Activated B cell treated with CpG ODN at 0.5 μM for 24 hours (primary cell): ENCODE results near the gene GIMAP2. TPM values are rescaled to one million over a fixed set of nuclear protein-coding genes. Genes with fewer than 3 reads are reported as not detected.
"Not testable (repeated sequence)": the region's sequence is repeated elsewhere in the genome, so short reads cannot be mapped to it uniquely, and the experiment has no call there.

Experiments used
- ATAC-seq: fragments of 200-7000 bp; cut with Tn5 transposase; one replicate; pipeline ENCODE4 v1.10.0; 2021; ENCODE audit warnings: low read depth, mild to moderate bottlenecking, moderate library complexity
- CTCF ChIA-PET: fragments of 350-600 bp; sonication (Branson Sonifier 250); formaldehyde crosslinking; loops from one replicate; lab custom pipeline; 2021; ENCODE audit warnings: antibody characterized with exemption; lab: Charles Lee
- POLR2A ChIA-PET: fragments of 350-600 bp; sonication (Branson Sonifier 250); formaldehyde crosslinking; loops from one replicate; lab custom pipeline; 2021; ENCODE audit warnings: antibody characterized with exemption; lab: Charles Lee
- DNase-seq: peaks from one replicate; pipeline ENCODE4 v3.0.0; 2022
- H3K27ac Mint-ChIP-seq: one replicate; pipeline ENCODE4 v1.8.0; 2020; ENCODE audit warnings: mixed read lengths
- H3K27me3 Mint-ChIP-seq: one replicate; pipeline ENCODE4 v1.8.0; 2021; ENCODE audit warnings: mixed read lengths
- H3K36me3 Mint-ChIP-seq: one replicate; pipeline ENCODE4 v1.8.0; 2021; ENCODE audit warnings: low read depth, mixed read lengths
- H3K4me1 Mint-ChIP-seq: one replicate; pipeline ENCODE4 v1.8.0; 2021; ENCODE audit warnings: mixed read lengths
- H3K4me3 Mint-ChIP-seq: one replicate; pipeline ENCODE4 v1.8.0; 2020; ENCODE audit warnings: mild to moderate bottlenecking, mixed read lengths
- H3K9me3 Mint-ChIP-seq: one replicate; pipeline ENCODE4 v1.8.0; 2020; ENCODE audit warnings: mixed read lengths
- intact Hi-C: fragments of 100-400 bp; cut with micrococcal nuclease; formaldehyde crosslinking; loops from one replicate; pipeline ENCODE4 v1.15.1; 2024
- total RNA-seq: library from RNA; stranded (reverse); gene quantifications from 2 replicates; pipeline ENCODE4 v1.2.3, GENCODE V29; 2022
- TF ChIP-seq, protein P1 (sequence below): fragments of 200-600 bp; IDR thresholded peaks from one replicate; pipeline ENCODE4 v1.8.0; 2022; ENCODE audit warnings: antibody characterized with exemption, mild to moderate bottlenecking

GIMAP2 gene
- total RNA-seq, 1 donor from 2014 or later: 19.5 TPM

DNA sequence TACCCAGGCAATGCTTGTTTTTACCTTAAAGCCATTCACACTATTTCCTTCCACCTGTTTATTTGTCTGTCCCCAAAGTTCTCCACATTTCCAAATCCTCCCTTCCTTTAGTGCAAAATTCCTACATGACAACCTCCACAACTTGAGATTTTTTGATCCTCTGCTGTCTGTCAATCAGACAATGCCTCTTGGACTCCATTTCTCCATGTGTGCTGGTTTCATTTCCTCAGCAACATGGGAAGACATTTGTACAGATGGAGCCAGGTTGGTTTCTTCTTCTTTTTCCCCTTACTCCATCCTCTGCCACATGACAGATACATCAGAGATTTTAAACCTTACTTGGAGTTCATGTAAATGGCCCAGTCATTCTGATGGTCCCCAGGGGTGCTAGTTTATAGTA, 19.1 kb upstream of the GIMAP2 start:
- Mint-ChIP-seq H3K4me1 (peaks cover 15% of the 10 kb centered on the region), H3K36me3 (no peaks in the 10 kb centered on the region), H3K27me3 (no peaks in the 10 kb centered on the region), H3K4me3 (no peak overlapping the region), H3K9me3 (peaks cover 7% of the 10 kb centered on the region), H3K27ac (no peak overlapping the region)
- intact Hi-C loops: no loop called here
- ChIA-PET CTCF (no interaction called here), POLR2A (no interaction called here)
- DNase-seq: no peak
- TF ChIP-seq, protein P1, sequence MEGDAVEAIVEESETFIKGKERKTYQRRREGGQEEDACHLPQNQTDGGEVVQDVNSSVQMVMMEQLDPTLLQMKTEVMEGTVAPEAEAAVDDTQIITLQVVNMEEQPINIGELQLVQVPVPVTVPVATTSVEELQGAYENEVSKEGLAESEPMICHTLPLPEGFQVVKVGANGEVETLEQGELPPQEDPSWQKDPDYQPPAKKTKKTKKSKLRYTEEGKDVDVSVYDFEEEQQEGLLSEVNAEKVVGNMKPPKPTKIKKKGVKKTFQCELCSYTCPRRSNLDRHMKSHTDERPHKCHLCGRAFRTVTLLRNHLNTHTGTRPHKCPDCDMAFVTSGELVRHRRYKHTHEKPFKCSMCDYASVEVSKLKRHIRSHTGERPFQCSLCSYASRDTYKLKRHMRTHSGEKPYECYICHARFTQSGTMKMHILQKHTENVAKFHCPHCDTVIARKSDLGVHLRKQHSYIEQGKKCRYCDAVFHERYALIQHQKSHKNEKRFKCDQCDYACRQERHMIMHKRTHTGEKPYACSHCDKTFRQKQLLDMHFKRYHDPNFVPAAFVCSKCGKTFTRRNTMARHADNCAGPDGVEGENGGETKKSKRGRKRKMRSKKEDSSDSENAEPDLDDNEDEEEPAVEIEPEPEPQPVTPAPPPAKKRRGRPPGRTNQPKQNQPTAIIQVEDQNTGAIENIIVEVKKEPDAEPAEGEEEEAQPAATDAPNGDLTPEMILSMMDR: no peak
- no peak for ATAC-seq

- Mint-ChIP-seq H3K4me3 (no peak overlapping the region), H3K27ac (no peak overlapping the region), H3K9me3 (peaks cover 7% of the 10 kb centered on the region), H3K4me1 (peaks cover 13% of the 10 kb centered on the region), H3K27me3 (peaks cover 2% of the 10 kb centered on the region), H3K36me3 (no peaks in the 10 kb centered on the region)
- TF ChIP-seq, protein P1: no peak
- POLR2A ChIA-PET: no interaction called here
- DNase-seq (no peak), ATAC-seq (no peak)
- intact Hi-C loops: no loop called here
- CTCF ChIA-PET: no interaction called here
Observed at GRCh38 chr7:150668472-150668911, 17.0 kb upstream of the GIMAP2 start.

- no peak overlapping the region for H3K4me3 Mint-ChIP-seq
- peaks cover 2% of the 10 kb centered on the region for H3K27me3 Mint-ChIP-seq
- ATAC-seq (no peak), DNase-seq (no peak)
- intact Hi-C loops: no loop called here
- CTCF ChIA-PET: no interaction called here
- TF ChIP-seq, protein P1: no peak
- no peak overlapping the region for H3K27ac Mint-ChIP-seq
- peaks cover 7% of the 10 kb centered on the region for H3K9me3 Mint-ChIP-seq
- H3K4me1 Mint-ChIP-seq: peaks cover 9% of the 10 kb centered on the region
- no peaks in the 10 kb centered on the region for H3K36me3 Mint-ChIP-seq
- POLR2A ChIA-PET: no interaction called here
Observed at GRCh38 chr7:150668977-150669376, 16.5 kb upstream of the GIMAP2 start.

GRCh38 chr7:150671798-150672585, 13.5 kb upstream of the GIMAP2 start:
- H3K9me3 Mint-ChIP-seq, ATAC-seq, CTCF ChIA-PET, H3K36me3 Mint-ChIP-seq, H3K27me3 Mint-ChIP-seq, H3K4me3 Mint-ChIP-seq, intact Hi-C loops, DNase-seq, POLR2A ChIA-PET, H3K27ac Mint-ChIP-seq: not testable (repeated sequence)
- peaks cover 16% of the 10 kb centered on the region for H3K4me1 Mint-ChIP-seq

DNA sequence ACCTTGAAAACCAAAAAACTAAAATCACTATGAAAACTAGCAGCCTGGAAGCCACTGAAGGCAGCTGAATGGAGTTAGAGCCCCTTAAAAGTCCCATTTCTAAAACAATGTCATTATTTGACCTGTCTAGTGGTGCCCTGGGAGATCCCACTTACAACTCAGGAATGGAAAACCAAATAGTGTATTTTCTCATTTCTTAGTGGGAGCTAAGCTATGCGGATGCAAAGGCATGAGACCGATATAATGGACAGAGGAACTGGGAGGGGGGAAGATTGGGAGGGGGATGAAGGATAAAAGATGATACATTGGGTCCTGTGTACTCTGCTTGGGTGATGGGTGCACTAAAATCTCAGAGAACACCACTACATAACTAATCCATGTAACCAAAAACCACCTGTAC, 9.8 kb upstream of the GIMAP2 start:
- ChIA-PET CTCF (no interaction called here), POLR2A (interaction anchor here (0.6 kb wide), 1 partner anchor 220 kb away, joined by 6 read pairs; no protein-coding TSS in a partner anchor)
- H3K36me3 Mint-ChIP-seq: no peaks in the 10 kb centered on the region
- intact Hi-C loops: no loop called here
- no peak overlapping the region for H3K27ac Mint-ChIP-seq
- DNase-seq (no peak), ATAC-seq (no peak)
- peaks cover 6% of the 10 kb centered on the region for H3K27me3 Mint-ChIP-seq
- H3K4me3 Mint-ChIP-seq: no peak overlapping the region
- TF ChIP-seq, protein P1: no peak
- peaks cover 12% of the 10 kb centered on the region for H3K4me1 Mint-ChIP-seq
- H3K9me3 Mint-ChIP-seq: no peaks in the 10 kb centered on the region

GRCh38 chr7:150676276-150676675, 9.2 kb upstream of the GIMAP2 start:
- H3K9me3 Mint-ChIP-seq, H3K36me3 Mint-ChIP-seq, H3K4me3 Mint-ChIP-seq, CTCF ChIA-PET, DNase-seq, H3K27ac Mint-ChIP-seq, ATAC-seq, H3K27me3 Mint-ChIP-seq, intact Hi-C loops: not testable (repeated sequence)
- peaks cover 12% of the 10 kb centered on the region for H3K4me1 Mint-ChIP-seq
- POLR2A ChIA-PET: interaction anchor here (0.6 kb wide), 1 partner anchor 221 kb away, joined by 6 read pairs; no protein-coding TSS in a partner anchor

GRCh38 chr7:150676854-150677253, 8.7 kb upstream of the GIMAP2 start:
- CTCF ChIA-PET, H3K27me3 Mint-ChIP-seq, DNase-seq, POLR2A ChIA-PET, intact Hi-C loops, H3K9me3 Mint-ChIP-seq, H3K27ac Mint-ChIP-seq, H3K4me3 Mint-ChIP-seq, ATAC-seq, H3K36me3 Mint-ChIP-seq: not testable (repeated sequence)
- peaks cover 12% of the 10 kb centered on the region for H3K4me1 Mint-ChIP-seq

GRCh38 chr7:150678601-150679000, 6.9 kb upstream of the GIMAP2 start:
- H3K27ac Mint-ChIP-seq, H3K4me3 Mint-ChIP-seq, ATAC-seq, intact Hi-C loops, H3K27me3 Mint-ChIP-seq, H3K36me3 Mint-ChIP-seq, CTCF ChIA-PET, POLR2A ChIA-PET, DNase-seq, H3K9me3 Mint-ChIP-seq: not testable (repeated sequence)
- peaks cover 12% of the 10 kb centered on the region for H3K4me1 Mint-ChIP-seq
